ENCODE measurements around the gene PGAM1. TPM values are rescaled to one million over a fixed set of nuclear protein-coding genes. Genes with fewer than 3 reads are reported as not detected.

Gene PGAM1
- total RNA-seq, 2 experiments from 2014 or later = 1,193 to 1,205 TPM

- H3K4me3 Mint-ChIP-seq = peak overlapping the region; percentile 31
- peak; percentile 75 for DNase-seq
- CTCF ChIA-PET = interaction anchor here (0.7 to 11.1 kb wide), 21 partner anchors 8 to 146 kb away, joined by 3 to 108 read pairs (median 5); partner anchors contain the start of gene PGAM1
- H3K4me1 Mint-ChIP-seq (ENCODE audit: low read depth) = peaks cover 10% of the 10 kb centered on the region
- peak; percentile 96 for ATAC-seq
- H3K27me3 Mint-ChIP-seq = no peaks in the 10 kb centered on the region
- TF ChIP-seq, protein P1, sequence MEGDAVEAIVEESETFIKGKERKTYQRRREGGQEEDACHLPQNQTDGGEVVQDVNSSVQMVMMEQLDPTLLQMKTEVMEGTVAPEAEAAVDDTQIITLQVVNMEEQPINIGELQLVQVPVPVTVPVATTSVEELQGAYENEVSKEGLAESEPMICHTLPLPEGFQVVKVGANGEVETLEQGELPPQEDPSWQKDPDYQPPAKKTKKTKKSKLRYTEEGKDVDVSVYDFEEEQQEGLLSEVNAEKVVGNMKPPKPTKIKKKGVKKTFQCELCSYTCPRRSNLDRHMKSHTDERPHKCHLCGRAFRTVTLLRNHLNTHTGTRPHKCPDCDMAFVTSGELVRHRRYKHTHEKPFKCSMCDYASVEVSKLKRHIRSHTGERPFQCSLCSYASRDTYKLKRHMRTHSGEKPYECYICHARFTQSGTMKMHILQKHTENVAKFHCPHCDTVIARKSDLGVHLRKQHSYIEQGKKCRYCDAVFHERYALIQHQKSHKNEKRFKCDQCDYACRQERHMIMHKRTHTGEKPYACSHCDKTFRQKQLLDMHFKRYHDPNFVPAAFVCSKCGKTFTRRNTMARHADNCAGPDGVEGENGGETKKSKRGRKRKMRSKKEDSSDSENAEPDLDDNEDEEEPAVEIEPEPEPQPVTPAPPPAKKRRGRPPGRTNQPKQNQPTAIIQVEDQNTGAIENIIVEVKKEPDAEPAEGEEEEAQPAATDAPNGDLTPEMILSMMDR (IDR thresholded peaks at IDR 0.05) = peak; percentile 97
- POLR2A ChIA-PET = interaction anchor here (0.6 to 3.5 kb wide), 3 partner anchors 13 to 24 kb away, joined by 3 to 15 read pairs (median 4); no protein-coding TSS in a partner anchor
- intact Hi-C loops (cut with micrococcal nuclease) = loop anchor here (2.0 to 10.0 kb wide), 3 partner anchors 21 to 87 kb away; partner anchors contain the start of genes MMS19 and UBTD1
- no peaks in the 10 kb centered on the region for H3K36me3 Mint-ChIP-seq (ENCODE audit: low read depth)
- H3K27ac Mint-ChIP-seq = peak overlapping the region; percentile 62
- no peaks in the 10 kb centered on the region for H3K9me3 Mint-ChIP-seq
Observed at GRCh38 chr10:97407211-97407951, 18.6 kb upstream of the PGAM1 start.

DNA sequence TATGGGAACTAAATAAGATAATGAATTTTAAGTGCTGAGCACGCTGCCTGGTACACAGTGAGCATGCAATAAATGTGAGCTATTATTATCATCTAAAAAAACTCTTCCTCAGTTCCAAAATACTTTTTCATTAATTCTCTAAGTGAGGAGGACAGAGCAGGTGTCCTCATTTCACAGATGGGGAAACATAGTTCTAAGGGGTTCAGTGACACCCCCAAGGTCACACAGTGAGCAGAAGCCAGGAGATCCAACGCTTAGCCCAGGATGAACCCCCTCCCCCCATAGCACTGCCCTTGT is 18.1 kb upstream of the PGAM1 start:
- ChIA-PET POLR2A (interaction anchor here (0.6 to 3.5 kb wide), 4 partner anchors 12 to 35 kb away, joined by 3 to 15 read pairs (median 4); no protein-coding TSS in a partner anchor), CTCF (interaction anchor here (0.6 to 11.1 kb wide), 18 partner anchors 12 to 146 kb away, joined by 3 to 108 read pairs (median 5); partner anchors contain the start of gene PGAM1)
- H3K27ac Mint-ChIP-seq = no peak overlapping the region
- TF ChIP-seq, protein P1 (IDR thresholded peaks at IDR 0.05) = no peak
- intact Hi-C loops (cut with micrococcal nuclease) = loop anchor here (2.0 to 10.0 kb wide), 3 partner anchors 21 to 87 kb away; partner anchors contain the start of genes MMS19 and UBTD1
- peaks cover 15% of the 10 kb centered on the region for H3K4me1 Mint-ChIP-seq (ENCODE audit: low read depth)
- no peak for DNase-seq
- ATAC-seq = no peak
- H3K36me3 Mint-ChIP-seq (ENCODE audit: low read depth) = no peaks in the 10 kb centered on the region
- no peak overlapping the region for H3K4me3 Mint-ChIP-seq
- no peaks in the 10 kb centered on the region for H3K27me3 Mint-ChIP-seq
- no peaks in the 10 kb centered on the region for H3K9me3 Mint-ChIP-seq

DNA sequence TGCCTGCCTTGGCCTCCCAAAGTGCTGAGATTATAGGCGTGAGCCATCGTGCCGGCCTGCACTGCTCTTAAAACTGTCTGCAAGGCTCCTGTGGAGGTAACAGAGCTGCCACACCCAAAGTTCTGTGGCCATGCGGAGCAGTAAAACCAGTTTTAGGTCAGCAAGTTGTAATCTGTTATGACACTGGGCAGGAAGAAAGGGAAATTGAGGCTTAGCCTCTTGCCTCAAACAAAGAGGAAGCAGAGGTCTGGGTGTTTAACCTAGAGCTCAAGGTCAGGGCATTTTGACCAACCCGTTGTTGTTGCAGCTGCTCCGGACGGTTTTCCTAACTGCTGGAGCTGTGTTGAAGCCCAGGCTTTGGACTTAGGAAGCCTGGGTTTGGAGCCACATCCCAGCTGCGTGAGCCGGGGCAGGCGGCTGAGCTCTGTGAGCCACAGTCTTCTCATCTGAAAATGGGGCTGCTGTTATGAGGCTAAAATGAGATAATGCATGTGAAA is 17.4 kb upstream of the PGAM1 start:
- Mint-ChIP-seq H3K27me3 (no peaks in the 10 kb centered on the region), H3K4me1 (ENCODE audit: low read depth) (peaks cover 20% of the 10 kb centered on the region), H3K27ac (no peak overlapping the region), H3K36me3 (ENCODE audit: low read depth) (no peaks in the 10 kb centered on the region), H3K4me3 (no peak overlapping the region), H3K9me3 (no peaks in the 10 kb centered on the region)
- ChIA-PET POLR2A (interaction anchor here (0.6 to 7.2 kb wide), 6 partner anchors 9 to 44 kb away, joined by 3 to 79 read pairs (median 4); partner anchors contain the start of gene PGAM1), CTCF (interaction anchor here (0.6 to 11.1 kb wide), 16 partner anchors 11 to 146 kb away, joined by 3 to 108 read pairs (median 5); partner anchors contain the start of gene PGAM1)
- TF ChIP-seq, protein P1 (IDR thresholded peaks at IDR 0.05) = no peak
- intact Hi-C loops (cut with micrococcal nuclease) = loop anchor here (5.0 to 10.0 kb wide), 2 partner anchors 34 to 86 kb away; partner anchors contain the start of genes MMS19 and UBTD1
- DNase-seq = no peak
- ATAC-seq = no peak

GRCh38 chr10:97411406-97411805 is 14.6 kb upstream of the PGAM1 start:
- Mint-ChIP-seq H3K36me3 (ENCODE audit: low read depth) (no peaks in the 10 kb centered on the region), H3K27me3 (no peaks in the 10 kb centered on the region), H3K4me1 (ENCODE audit: low read depth) (peaks cover 44% of the 10 kb centered on the region), H3K9me3 (no peaks in the 10 kb centered on the region), H3K4me3 (no peak overlapping the region), H3K27ac (no peak overlapping the region)
- TF ChIP-seq, protein P1 (IDR thresholded peaks at IDR 0.05) = no peak
- ChIA-PET POLR2A (interaction anchor here (0.7 to 7.2 kb wide), 5 partner anchors 10 to 25 kb away, joined by 3 to 79 read pairs (median 3); partner anchors contain the start of genes PGAM1 and RRP12), CTCF (interaction anchor here (0.8 to 11.1 kb wide), 4 partner anchors 10 to 33 kb away, joined by 3 to 108 read pairs (median 4); partner anchors contain the start of genes PGAM1 and RRP12)
- DNase-seq (no peak), ATAC-seq (no peak)
- intact Hi-C loops (cut with micrococcal nuclease) = no loop called here
